ENCODE measurements around the gene HTR3A.
"Not testable (repeated sequence)": the region's sequence is repeated elsewhere in the genome, so short reads cannot be mapped to it uniquely, and the experiment has no call there.

The HTR3A gene

GRCh38 chr11:113974741-113975470, at the start of gene HTR3A:
Gene HTR3A, plus strand, starts transcription at chr11:113975108. Its CDS starts 218 bp downstream, at chr11:113975326.
- DNase-seq: no peak

- DNase-seq: no peak
Observed at GRCh38 chr11:113926273-113927197, 48.4 kb upstream of the HTR3A start.

DNA sequence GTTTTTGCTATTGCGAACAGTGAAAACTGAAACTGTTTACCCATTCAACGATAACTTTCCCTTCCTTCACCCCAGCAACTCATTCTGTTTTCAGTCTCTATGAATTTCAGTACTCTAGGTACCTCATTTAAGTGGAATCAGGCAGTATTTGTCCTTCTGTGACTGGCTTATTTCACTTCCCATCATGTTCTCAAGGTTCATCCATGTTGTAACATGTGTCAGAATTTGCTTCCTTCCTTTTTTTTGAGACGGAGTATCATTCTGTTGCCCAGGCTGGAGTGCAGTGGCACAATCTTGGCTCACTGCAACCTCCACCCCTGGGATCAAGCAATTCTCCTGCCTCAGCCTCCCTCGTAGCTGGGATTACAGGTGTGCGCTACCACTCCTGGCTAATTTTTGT, 46.6 kb upstream of the HTR3A start:
- DNase-seq: no peak

DNA sequence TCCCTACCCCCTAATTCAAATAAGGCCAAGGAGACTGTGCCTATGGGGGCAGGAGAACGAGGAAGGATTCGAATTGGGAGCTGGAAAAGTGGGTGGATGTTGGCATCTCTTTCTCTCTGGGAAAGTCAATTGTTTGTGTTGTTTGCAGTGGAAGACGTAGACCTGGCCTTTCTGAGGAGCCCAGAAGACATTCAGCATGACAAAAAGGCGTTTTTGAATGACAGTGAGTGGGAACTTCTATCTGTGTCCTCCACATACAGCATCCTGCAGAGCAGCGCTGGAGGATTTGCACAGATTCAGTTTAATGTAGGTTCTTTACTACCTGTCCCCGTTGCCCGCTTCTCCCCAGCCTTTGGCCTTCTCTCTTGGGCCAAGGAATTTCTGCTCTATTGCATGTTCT, 42.1 kb upstream of the HTR3A start:
- no peak for DNase-seq

DNA sequence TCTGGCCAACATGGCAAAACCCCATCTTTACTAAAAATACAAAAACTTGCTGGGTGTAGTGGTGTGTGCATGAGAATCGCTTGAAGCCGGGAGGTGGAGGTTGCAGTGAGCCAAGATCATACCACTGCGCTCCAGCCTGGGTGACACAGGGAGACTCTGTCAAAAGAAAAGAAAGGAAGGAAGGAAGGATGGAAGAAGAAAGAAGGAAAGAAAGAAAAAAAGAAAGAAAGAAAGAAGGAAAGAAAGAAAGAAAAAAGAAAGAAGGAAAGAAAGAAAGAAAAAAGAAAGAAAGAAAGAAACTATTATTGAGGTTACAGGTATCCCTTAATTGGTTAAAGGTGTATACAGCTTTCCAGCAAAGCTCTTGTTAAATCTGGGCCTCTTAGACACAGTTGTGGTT, 40.7 kb upstream of the HTR3A start:
- DNase-seq: not testable (repeated sequence)

- DNase-seq: no peak
Observed at GRCh38 chr11:113934761-113935160, 40.1 kb upstream of the HTR3A start.

DNA sequence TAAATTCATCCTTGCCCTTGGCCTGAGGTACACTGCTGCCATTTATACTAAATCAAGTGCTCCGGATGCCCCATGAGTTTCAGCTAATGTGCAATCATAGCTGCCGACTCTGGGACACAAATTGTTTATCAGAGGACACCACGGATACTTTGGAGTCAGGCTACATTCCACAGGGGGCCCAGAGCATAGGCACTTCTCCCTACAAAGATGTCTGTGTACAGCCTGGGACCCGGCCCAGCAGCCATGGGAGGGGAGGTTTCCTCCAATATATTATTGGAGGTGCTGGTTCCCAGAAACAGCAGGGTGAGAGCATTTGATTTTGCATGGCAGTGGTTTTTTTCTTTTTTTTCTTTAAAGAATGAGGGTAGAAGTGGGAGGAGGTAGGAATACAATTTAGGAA, 39.0 kb upstream of the HTR3A start:
- no peak for DNase-seq

- DNase-seq: no peak
Observed at GRCh38 chr11:113937918-113938317, 37.0 kb upstream of the HTR3A start.

- DNase-seq: no peak
Observed at GRCh38 chr11:113942256-113942655, 32.7 kb upstream of the HTR3A start.

GRCh38 chr11:113946162-113946561, 28.7 kb upstream of the HTR3A start:
- DNase-seq: not testable (repeated sequence)

- DNase-seq: no peak
Observed at GRCh38 chr11:113947994-113948393, 26.9 kb upstream of the HTR3A start.

- DNase-seq: no peak
Observed at GRCh38 chr11:113949891-113950290, 25.0 kb upstream of the HTR3A start.

- no peak for DNase-seq
Observed at GRCh38 chr11:113951537-113951936, 23.4 kb upstream of the HTR3A start.

- DNase-seq: no peak
Observed at GRCh38 chr11:113952070-113952469, 22.8 kb upstream of the HTR3A start.

- no peak for DNase-seq
Observed at GRCh38 chr11:113952588-113952987, 22.3 kb upstream of the HTR3A start.

GRCh38 chr11:113954235-113954634, 20.7 kb upstream of the HTR3A start:
- DNase-seq: no peak

DNA sequence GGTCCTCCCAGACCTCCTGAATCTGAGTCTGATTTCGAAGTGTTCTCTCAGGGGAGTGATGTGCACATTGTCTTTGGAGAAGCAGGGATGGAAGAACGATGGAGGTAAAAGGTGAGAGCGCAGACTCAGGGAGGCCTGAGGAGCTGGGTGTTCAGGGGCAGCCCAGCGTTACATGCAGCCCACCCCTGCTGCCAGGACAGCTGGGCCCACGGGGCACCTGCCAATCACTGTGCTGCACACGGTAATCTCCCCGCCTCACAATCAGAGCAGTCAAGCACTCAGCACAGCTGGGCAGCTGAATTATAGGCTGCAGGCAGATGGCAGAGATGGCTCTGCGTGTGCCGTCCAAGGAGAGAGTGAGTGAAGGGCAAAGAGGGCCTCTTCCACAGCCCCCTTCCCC, 17.9 kb upstream of the HTR3A start:
- DNase-seq: no peak

DNA sequence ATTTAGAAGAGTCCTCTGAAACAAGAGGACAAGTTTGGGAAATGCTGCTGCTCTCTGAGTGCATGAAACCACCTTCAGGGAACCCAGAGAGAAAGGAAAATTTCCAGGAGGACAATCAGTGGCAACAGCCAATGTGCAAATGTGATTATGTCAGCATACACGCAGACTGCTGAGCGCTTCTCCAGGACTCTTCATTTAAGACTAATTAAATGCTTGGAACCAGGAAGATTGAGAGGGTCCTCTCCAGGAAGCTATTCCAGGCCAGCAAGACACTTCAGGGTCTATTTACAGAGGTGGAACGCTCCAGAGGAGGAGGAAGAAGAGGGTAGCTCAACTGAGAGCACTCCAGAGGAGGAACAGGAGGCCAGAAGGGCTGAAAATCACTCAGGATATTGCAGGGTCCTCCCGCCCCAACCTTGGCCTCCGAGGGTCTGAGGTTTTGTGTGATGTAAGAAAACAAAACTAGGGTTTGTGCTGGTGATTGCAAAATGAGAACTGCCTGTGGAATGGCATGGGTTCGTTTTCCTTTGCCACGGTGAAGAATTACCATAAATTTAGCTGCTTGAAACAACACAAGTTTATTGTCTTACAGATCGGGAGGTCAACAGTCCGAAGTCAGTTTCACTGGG, 14.1 kb upstream of the HTR3A start:
- no peak for DNase-seq

DNA sequence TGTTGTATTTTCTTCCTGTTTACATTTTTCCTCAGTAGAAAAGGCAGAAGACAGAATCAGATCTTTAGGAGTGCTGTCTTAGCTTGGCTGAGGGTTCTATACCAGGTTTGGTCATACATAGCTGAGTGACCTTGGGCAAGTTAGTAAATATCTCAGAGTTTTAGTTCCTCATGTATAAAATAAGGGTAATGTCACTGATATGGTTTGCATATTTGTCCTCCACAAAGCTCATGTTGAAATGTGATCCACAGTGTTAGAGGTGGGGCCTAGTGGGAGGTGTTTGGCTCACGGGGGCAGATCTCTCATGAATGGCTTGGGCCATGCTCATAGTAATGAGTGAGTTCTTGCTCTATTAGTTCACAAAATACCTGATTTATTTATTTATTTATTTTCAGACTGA, 7.5 kb upstream of the HTR3A start:
- no peak for DNase-seq

- DNase-seq: no peak
Observed at GRCh38 chr11:113971506-113972195, 3.3 kb upstream of the HTR3A start.

- DNase-seq: no peak
Observed at GRCh38 chr11:113977071-113977490, 2.2 kb downstream of the HTR3A start.

DNA sequence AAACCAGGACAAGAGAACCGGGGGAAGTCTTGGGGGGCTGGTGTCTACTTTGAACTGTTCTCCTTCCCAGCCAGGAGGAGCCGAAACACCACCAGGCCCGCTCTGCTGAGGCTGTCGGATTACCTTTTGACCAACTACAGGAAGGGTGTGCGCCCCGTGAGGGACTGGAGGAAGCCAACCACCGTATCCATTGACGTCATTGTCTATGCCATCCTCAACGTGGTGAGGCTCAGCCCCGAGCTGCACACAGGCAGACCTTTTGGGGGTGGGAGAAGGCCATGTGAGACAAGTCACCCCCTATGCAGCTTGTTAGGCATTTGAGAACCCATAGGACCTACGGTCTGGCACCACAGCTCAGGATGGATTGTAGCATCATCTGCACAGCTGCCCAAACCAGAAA, 2.8 kb downstream of the HTR3A start:
- DNase-seq: no peak

DNA sequence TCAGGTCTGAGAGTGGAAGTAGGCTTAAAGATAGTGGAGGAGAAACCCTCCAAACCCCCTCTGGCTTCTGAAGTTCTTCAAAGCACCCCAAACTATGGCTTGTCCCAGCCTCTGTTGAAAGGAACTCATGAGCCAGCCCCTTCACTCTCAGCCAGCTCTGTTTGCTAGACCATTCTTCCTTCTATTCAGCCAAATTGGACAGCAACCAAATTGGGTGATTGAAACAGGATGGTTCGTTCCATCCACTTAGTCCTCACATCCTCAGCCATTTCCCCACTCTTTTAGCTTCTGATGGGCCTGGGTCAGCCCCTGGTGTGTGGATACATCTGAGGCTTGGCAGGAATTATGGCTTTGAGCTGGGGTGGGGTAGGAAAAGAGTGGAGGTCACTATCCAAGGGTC, 4.5 kb downstream of the HTR3A start:
- no peak for DNase-seq
